ENCODE data around the gene PLA2G4E.

- TF ChIP-seq POLR2AphosphoS5 (IDR thresholded peaks at IDR 0.05) (no peak), CTCF (IDR thresholded peaks at IDR 0.05) (no peak)
Measured at GRCh38 chr15:41982133-41982930, 38.5 kb downstream of the PLA2G4E start.
